HG02610 (cell line): ENCODE measurements around the gene CENPO.
"Not testable (repeated sequence)": the region's sequence is repeated elsewhere in the genome, so short reads cannot be mapped to it uniquely, and the experiment has no call there.

Source experiments
- ATAC-seq: cut with Tn5 transposase; IDR thresholded peaks from one replicate; pipeline ENCODE4 v1.9.1; 2021; ENCODE audit warnings: mild to moderate bottlenecking, moderate library complexity; ENCODE audit not compliant: unreplicated experiment

The CENPO gene

DNA sequence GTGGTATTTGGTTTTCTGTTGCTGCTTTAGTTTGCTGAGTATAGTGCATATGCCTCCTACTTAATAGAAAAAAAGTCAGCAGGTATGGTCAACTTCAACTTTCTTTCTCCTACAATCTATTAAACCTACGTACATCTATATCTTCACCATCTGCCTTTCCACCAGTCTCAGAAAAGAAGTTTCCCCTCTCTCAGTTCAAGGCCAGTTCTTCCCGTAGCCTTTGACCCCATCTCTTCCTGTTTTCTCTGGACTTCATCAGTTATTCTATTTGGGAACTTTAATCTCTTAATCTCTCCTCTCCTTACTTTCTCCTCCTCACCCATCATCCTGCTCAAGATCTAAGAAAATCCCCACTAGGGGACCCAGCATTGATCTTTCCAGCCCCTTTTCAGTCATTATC lies 5.7 kb upstream of the CENPO start:
- no peak for ATAC-seq

DNA sequence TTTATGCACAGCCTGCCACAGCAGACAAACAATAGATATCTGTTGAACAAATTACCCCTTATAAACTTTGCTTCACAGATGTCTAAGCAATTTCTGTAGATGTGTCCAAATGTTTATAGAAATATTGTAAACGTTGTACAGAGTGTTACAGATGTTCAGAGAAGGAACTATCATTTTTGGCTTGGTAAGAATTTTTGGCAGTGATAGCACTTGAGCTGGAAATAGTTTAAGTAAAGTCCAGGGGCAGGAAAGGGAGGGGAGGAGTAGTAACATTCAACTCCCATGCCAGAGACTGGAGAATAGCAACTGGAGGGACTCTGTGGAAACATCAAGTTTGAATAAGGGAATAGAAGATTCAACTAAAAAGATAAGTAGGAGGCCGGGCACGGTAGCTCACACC lies 4.4 kb upstream of the CENPO start:
- no peak for ATAC-seq

DNA sequence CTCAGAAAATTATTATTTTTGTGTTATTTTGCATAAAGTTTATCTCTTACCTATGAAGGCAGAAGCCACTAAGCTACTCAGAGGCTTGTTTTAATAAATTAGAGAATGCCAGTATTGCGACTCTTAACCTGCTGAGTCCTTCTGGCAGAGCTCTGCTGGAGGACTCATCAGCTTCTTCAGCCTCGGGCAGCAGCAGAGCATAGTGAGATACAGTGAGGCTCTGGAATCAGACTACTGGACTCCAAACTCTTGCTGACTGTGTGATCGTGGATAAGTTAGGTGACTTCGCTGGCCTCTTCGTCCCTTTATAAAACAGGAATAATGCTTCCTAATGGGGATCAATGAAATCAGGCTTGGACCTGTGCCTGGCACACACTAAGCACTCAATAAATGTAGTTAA lies 1.8 kb upstream of the CENPO start:
- no peak for ATAC-seq

DNA sequence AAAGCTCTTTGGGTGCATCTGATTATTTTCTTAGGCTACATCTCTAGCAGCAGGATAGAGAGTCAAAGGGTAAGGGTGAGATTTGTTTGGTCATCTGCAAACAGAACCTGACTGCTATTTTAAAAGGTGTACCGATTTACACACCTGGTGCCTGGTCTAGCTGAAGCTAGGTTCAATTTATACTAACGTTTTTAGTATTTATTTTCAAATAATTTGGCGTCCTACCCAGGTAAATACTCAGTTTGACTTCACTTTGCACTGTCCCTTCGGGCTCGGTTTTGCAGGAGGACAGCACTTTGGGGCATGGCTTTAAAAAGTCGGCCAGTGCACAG lies 717 bp upstream of the CENPO start:
- no peak for ATAC-seq

DNA sequence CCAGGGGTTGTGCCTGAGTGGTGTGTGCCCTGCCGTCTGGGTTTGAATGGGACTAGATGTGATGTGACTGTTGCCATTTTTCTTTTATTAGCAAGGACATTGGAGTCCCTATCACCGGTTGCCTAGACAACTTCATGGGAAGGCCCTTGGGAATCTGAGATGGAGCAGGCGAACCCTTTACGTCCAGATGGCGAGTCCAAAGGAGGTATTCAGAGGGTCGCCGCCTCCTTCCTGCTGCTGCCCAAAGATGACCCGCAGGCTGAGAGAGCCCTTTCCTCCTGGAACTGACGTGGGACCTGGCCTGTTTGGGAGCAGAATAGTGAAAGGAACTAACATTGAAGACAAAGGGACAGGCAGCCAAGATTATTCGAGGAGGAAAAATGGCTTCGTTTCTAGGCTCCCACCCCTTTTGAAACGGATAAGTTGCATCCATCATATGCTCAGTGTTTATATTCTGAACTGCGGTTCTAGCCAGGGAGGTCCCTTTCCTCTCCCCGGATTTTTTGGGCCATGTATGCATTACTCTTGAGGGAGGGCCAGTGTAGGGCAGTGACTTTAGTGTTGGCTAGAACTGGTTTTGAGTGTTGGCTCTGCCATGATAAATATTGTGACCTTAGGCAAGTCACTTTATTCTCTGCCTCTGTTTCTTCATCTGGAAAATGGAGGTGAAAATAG lies 673 bp downstream of the CENPO start:
- no peak for ATAC-seq

DNA sequence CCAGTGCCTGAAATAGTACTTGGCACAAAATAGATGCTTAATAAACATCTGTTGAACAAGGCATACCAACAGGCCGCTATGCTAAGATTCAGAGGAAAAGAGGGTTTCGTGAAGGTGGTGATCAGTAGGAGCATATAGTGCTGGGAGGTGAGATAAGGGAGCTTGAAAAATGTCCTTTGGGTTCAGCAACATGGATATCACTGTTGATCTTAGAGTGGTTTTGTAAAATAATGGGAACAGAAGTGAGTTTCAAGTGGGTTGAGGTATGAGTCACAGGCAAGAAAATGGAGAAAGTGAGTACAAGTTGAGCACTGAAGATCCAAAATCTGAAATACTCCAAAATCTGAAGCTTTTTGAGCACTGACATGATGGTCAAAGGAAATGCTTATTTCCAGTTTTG lies 4.4 kb downstream of the CENPO start:
- ATAC-seq: no peak

DNA sequence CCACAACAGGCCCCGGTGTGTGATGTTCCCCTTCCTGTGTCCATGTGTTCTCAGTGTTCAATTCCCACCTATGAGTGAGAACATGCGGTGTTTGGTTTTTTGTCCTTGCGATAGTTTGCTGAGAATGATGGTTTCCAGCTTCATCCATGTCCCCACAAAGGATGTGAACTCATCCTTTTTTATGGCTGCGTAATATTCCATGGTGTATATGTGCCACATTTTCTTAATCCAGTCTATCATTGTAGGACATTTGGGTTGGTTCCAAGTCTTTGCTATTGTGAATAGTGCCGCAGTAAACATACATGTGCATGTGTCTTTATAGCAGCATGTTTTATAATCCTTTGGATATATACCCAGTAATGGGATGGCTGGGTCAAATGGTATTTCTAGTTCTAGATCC lies 7.3 kb downstream of the CENPO start:
- not testable (repeated sequence) for ATAC-seq

DNA sequence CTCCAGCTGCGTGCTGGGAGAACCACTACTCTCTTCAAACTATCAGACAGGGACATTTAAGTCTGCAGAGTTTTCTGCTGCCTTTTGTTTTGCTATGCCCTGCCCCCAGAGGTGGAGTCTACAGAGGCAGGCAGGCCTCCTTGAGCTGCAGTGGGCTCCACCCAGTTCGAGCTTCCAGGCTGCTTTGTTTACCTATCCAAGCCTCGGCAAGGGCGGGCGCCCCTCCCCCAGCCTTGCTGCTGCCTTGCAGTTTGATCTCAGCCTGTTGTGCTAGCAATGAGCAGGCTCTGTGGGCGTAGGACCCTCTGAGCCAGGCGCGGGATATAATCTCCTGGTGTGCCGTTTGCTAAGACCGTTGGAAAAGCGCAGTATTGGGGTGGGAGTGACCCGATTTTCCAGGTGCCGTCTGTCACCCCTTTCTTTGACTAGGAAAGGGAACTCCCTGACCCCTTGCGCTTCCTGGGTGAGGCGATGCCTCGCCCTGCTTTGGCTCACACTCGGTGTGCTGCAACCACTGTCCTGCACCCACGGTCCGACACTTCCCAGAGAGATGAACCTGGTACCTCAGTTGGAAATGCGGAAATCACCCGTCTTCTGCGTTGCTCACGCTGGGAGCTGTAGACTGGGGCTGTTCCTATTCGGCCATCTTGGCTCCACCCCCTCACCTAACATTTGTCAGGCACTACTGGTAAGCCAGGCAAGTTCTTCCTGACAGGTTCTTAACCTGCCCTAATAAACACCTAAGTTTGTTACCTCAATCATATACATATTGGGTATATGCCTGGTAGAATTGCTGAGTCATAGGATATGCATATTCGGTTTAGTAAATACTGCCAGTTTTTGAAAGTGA lies 12.8 kb downstream of the CENPO start:
- not testable (repeated sequence) for ATAC-seq

DNA sequence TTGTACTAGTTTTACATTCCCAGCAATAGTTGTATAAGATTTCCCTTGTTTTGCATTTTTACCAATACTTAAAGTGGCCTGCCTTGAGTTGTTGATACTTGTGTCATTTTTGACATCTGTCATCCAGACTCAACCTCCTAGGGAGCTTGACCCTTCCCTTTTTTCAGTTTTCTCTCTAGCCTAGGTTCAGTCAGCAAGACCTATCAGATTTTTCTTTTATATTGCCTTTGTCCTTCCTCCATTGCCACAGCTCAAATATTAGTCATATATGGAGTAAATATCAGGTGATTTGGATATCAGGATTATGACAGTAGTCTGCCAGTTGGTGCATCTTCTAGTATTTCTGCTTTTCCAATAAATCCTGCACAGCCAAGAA lies 13.4 kb downstream of the CENPO start:
- ATAC-seq: no peak

DNA sequence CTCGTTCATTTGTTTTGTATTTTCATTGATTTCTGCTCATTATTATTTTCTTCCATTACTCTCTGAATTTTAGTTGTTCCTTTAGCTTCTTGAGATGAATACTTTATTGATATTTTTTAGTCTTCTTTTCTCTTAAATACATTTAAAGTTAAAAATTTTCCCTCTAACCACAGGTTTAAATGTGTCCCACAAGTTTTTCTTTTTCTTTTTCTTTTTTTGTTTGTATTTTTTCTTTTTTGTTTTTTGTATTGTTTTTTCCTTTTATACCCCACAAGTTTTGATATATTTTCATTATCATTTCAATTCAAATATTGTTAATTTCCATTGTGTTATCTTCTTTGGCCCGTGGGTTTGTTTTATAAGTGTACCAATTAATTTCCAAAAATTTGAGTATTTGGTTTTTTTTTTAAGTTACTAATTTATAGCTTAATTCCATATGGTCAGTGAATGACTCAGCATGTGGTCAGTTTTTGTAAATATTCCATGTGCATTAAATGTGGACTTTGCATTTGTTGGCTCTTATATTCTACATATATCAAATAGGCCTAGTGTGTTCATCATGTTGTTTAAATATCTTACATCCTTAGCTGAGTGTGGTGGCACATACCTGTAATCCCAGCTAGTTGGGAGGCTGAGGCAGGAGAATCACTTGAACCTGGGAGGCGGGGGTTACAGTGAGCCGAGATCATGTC lies 16.2 kb downstream of the CENPO start:
- no peak for ATAC-seq

DNA sequence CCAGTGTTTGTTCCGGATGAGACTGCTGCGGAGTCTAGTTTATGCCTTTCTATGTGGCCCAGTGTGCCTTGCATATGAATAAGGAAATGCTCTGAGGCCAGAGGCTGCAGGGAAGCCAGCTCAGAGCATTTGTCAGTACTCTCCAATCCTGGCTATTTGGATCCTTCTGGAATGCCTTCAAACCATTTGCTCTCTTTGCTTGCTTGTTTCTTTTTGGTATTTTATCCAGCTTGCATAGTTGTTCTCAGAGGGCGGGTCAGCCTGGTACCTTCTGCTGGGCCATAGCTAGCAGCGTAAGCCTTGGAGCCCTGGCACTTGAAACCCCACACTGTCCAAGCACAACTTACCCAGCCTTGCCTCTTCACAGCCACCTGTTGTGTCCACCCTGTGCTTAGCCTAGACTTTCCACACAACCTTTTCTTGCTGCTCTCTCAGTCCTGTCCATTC lies 20.5 kb downstream of the CENPO start:
- ATAC-seq: no peak

DNA sequence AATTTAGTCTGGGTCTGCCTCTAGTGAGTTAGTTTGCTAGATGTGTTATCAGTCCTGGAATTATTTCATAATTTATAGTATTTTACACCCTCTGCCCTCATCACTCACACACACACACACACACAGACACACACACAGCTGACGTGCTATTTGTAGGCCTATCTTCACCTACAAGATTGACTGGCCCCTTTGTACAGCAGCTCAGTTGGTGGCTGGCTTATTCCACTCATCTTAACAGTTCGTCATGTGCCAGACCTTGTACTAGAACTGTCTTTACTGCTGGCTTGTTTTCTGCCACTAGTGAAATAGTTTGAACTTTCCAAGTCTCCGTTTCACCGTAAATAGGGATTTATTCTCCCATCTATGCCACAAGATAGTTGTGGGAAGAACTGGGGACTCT lies 21.3 kb downstream of the CENPO start:
- no peak for ATAC-seq

DNA sequence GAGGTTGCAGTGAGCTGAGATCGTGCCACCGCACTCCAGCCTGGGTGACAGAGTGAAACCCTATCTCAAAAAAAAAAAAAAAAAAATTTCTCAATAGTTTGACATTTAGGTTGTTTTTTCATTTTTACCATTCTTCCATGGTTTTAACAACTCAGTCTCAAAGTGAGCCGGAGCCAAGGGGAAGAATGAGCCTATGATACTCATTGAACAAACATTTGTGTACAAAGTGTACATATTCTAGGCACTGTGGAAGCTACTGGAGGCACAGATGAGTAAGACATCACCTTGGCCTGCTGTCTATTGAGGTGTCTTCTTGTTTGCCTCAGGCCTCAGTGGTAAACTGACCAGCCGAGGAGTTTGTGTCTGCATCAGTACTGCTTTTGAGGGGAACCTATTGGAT lies 21.9 kb downstream of the CENPO start:
- no peak for ATAC-seq

DNA sequence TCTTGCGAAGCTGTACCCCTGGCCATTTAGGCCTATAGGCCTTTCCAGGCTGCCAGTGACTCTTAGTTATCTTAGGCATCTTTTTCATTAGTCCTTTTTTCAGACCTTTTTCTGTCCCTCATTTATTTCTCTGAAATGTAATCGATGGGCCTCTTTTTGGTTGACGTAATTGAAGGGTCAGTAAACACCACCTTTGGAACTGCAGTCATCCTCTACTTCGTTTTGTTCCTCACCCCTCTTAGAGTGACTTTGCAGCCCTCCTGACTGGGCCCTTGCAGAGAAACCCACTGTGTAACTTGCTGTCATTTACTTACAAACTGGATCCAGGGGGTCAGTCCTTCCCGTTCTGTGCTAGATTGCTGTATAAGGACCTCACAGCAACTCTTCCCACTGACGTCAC lies 23.2 kb downstream of the CENPO start:
- no peak for ATAC-seq

DNA sequence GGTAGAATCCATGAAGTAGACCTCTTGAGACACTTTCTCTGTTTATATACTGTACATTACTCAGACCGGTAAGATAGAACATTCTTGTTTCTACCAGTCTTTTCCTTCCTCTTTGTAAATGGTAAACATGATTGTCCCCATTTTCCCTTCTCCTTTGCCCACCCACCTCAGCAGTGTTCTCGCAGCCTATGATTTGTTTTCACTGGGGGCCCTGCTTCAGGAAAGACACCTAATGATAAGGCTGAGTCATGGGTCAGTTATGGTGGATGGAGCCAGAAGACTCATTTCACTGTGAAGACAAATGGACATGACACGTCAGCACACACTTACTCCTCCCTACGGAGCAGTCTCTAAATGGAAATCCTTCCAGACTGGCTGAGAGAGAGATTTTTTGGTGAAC lies 23.7 kb downstream of the CENPO start:
- ATAC-seq: no peak

DNA sequence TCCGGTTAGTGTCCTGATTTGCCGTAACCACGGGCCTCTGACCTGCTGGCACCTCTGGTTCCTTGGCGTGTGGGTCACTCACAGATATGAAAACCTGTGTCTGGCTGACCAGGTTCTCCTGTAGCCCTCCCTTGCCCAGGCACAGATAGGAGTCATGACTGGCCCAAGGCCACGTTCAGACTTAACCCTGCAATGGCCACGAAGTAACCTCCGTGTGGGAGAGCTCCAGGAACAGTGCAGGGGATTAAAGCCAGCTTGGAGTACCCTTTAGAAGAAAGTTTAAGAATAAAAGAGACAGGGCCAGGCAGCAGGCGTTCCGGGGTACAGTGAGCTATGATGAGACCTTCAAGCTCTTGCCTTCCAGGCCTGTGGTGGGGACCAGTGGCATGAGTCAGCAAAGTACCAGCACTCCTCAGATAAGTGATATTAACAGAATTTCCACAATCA lies 25.5 kb downstream of the CENPO start:
- no peak for ATAC-seq

DNA sequence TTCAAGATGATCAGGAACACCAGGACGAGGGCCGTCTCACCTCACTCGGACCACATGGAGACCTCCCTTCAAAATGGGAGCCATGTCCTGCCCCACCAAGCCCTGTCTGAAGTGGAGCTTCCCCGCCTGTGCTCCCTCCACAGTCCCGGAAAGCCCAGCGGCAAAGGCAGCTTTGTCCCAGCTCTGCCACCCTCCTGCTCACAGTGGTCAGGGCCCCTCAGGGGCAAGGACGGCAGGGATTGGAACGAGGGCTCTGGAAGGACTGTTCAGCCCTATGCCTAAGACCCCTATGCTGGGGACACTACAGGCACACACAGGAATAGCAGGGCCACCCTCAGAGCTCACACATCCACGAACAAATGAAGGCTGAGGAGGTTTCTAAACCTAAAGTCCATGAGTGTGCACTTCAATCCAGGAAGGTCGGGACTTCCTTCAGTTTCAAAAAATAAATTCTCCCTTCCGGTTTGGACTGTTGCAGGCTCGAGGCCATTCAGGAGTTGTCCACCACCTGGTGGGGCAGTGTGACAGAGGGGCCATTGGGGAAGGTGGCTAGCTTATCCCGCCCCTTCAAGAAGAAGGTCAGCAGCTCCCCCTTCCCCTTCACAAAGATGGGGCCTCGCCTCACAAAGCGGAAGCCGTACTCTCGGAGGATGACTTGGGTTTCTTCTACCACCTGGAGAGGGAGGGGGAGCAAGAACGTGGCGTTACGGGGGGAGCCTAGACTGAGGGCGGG lies 26.4 kb downstream of the CENPO start:
- no peak for ATAC-seq

DNA sequence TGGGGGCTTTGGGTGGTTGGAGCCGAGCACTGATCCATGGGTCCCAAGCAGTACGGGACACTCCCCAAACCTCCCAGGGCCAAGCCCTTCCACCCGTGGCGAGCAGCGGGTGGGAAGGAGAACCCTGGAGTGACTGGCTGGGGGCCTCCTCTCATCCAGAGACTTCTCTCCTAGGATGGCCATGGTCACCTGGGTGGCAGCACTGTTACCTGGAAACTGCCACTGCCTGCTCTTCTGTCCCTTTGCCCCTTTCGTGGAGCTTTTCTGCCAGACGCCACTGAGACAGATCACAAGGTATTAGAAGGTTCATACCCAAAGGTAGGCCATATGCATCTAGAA lies 26.9 kb downstream of the CENPO start:
- ATAC-seq: no peak

DNA sequence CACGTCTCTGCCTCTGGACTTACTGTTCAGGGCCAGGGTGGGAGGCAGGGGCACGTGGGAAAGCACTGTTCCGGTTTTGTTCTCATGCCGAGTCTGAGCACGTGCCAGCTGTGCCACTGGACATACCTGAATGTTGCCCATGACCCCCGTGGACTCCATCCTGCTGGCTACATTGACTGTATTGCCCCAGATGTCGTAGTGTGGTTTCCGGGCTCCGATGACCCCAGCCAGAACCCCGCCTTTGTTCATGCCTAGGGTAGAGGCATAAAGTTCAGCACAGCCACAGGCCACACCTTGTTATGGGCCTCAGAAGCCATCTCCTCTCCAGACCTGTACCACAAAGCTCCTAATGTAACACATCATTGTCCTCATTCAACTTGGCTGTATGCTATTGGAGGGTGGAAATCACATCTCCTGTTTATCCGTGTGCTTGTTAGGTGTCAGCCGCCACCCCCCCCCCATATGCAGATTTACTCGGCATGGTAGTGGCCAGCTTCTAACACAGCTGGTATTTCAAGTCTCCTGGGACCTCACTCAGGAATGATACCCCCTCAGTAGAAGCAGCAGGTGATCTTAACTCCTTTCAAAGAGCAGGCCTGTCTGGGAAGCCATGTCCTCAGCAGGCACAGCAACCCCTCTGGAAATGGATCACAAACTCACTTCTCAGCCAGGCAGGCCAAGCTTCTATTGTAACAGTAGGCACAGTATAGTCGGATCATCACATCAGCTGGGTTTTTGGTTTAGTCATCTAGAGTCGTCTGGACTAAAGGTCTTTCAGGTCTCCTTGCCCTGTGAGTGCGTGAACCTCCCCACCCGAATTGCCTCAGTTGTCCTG lies 27.6 kb downstream of the CENPO start:
- no peak for ATAC-seq

DNA sequence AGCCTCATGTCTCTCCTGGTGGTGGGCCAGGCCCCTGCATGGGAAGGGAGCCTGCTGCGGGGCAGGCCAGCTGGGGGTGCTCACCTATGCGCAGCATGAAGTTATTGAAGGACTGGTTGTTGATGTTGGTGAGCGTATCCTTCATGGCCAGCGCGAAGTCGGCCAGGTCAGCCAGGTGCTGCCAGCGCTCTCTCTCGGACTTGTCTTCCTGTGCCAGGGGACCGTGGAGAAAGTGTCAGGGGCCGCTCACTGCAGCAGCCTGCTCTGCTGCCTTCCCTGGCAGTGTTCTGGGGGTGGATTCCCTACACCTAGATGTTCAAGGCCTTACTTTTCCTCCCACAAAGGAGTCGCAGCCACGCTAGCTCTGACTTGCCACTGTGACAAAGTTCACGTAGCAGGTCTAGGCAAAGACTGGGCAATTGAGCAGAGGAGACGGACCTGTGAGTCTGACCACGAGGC lies 28.2 kb downstream of the CENPO start:
- no peak for ATAC-seq
